Ovary (tissue), 9 donors: ENCODE results near the gene SLC12A5. TPM values are rescaled to one million over a fixed set of nuclear protein-coding genes. Genes with fewer than 3 reads are reported as not detected.

ENCODE experiments used
- DNase-seq, 5 donors: peaks; one replicate each; pipeline ENCODE4 v3.0.0-alpha.2; 2019 to 2020
- H3K27ac ChIP-seq, 2 donors: fragments of 200-600 bp; one replicate each; pipeline versions ENCODE4 v1.5.1 to v1.8.0; 2019 to 2022
- H3K27me3 ChIP-seq: fragments of 200-600 bp; one replicate; pipeline ENCODE4 v1.8.0; 2022
- H3K36me3 ChIP-seq: fragments of 200-600 bp; sonication (generic); one replicate; pipeline ENCODE4 v1.5.1; 2019
- H3K4me1 ChIP-seq: one replicate; pipeline ENCODE4 v1.8.1; 2013; ENCODE audit warnings: mild to moderate bottlenecking, moderate library complexity; ENCODE audit not compliant: insufficient read depth
- H3K4me3 ChIP-seq: fragments of 200-600 bp; sonication (generic); one replicate; pipeline ENCODE4 v1.5.1; 2017
- H3K9me3 ChIP-seq, 2 donors: fragments of 200-600 bp in 1 of 2; sonication (generic) in 1 of 2; one replicate each; pipeline versions ENCODE4 v1.5.1 to v1.8.1; 2013 to 2019; ENCODE audit warnings: mild to moderate bottlenecking in 1 of 2, moderate library complexity in 1 of 2
- CTCF ChIP-seq, 3 donors: fragments of 450-650 bp in 2 of 3; fragments of 200-600 bp in 1 of 3; IDR thresholded peaks; one replicate each; pipeline versions ENCODE4 v1.5.1 to v1.8.0; 2016 to 2022; ENCODE audit warnings: antibody characterized with exemption in 3 of 3, mild to moderate bottlenecking in 1 of 3
- EP300 ChIP-seq: sonication (generic); formaldehyde crosslinking; IDR thresholded peaks from one replicate; pipeline ENCODE4 v1.6.1; 2017; ENCODE audit warnings: antibody characterized with exemption
- POLR2A ChIP-seq: fragments of 450-650 bp; IDR thresholded peaks from one replicate; pipeline ENCODE4 v1.6.1; 2017; ENCODE audit warnings: antibody characterized with exemption, mild to moderate bottlenecking, moderate library complexity
- WGBS, 3 donors: extraction: QIAGEN DNeasy Blood & Tissue Kit in 1 of 3; methylation state at CpG; one replicate each; pipeline versions ENCODE4 v1.1.5 to v1.1.7; 2013 to 2017; 5-methylcytosine and 5-hydroxymethylcytosine counted together
- intact Hi-C, 4 donors: fragments of 100-400 bp; cut with DNase I; formaldehyde crosslinking; loops; one replicate each; pipeline versions ENCODE4 v1.11.0 to v1.15.1; 2022 to 2023
- polyA plus RNA-seq, 2 donors: library from polyadenylated mRNA; stranded (reverse); fragments of 200-250 nt in 1 of 2; fragments of 350-450 nt in 1 of 2; fragmentation: Illumina TruSeq in 1 of 2; extraction: RNeasy Lipid Tissue Mini Kit (QIAGEN cat#74804) in 1 of 2; gene quantifications; one replicate each; pipeline ENCODE4 v1.2.3, GENCODE V29; 2013 to 2014
- total RNA-seq, 7 donors: library from RNA; depleted of rRNA in 2 of 7; stranded (reverse); fragments of >200 nt in 2 of 7; fragmentation: NEBNext Ultra II Directional in 3 of 7; extraction: Animal tissue kit (Norgen Biotek cat#: 25700) in 3 of 7; gene quantifications; one replicate each; pipeline versions ENCODE4 v1.1.0 to v1.2.4, GENCODE V29; 2016 to 2023
- donor health status: DM: no; HTN: no; CAD: no; lungs with moderate emphysema.
- donor health status: DM: no; HTN: no; CAD: no.
- donor health status: Bipolar disorder and iron deficiency.
- donor health status: DM: yes; HTN: yes; CAD: no.
- donor health status: DM: no; HTN: no; CAD: no.
- donor health status: DM: yes; HTN: yes; CAD: no.

Gene SLC12A5
- total and polyA plus RNA-seq, 9 donors, result 1.1 to 3.8 (median 1.4) TPM; not detected in 2

DNA sequence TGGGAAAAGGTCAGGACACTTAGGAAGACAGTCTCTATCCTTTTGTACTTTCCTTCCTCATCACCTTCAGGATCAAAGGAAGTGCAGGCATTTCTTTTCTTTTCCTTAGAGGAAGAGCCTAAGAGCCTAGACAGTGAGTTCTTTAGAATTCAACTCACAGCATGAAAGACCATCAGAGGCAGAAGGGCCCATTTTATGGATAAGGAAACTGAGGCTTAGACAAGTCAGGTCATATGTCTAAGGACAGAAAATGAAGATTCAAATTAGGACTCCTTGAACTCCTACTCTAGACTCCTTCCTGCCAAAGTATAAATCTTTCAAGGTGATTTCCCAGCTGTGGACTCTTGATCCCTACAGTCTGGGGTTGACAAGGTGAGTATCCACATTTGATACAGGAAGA is 20.8 kb downstream of the SLC12A5 start:
- intact Hi-C loops, result no loop called here
- no peak overlapping the region for H3K27ac ChIP-seq
- TF ChIP-seq CTCF (IDR thresholded peaks at IDR 0.05) (no peak), EP300 (no peak), POLR2A (no peak)

DNA sequence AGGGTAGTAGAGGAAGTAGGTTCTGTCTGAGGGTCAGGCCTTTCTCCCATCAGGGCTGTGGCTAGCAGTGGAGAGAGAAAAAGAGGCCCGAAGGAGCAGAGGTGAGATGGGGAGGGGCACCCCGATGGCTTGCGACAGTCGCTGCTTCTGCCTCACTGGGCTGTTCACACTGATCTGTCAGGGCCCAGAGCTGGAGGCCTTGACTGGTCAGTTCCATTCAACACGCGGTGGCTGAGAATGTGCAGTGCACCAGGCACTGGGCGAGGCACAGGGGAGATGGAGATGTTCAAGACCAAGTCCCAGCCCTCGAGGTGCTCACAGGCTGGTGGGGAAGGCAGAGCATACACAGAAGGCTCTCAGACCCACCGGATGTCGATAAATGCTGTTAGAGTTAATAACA is 21.4 kb downstream of the SLC12A5 start:
- DNase-seq, result no peak
- no peaks in the 10 kb centered on the region for H3K27me3 ChIP-seq
- no peak overlapping the region for H3K27ac ChIP-seq
- TF ChIP-seq EP300, result no peak
- no peak for TF ChIP-seq CTCF (IDR thresholded peaks at IDR 0.05)
- no peak for TF ChIP-seq POLR2A
- H3K36me3 ChIP-seq, result no peaks in the 10 kb centered on the region
- H3K4me1 ChIP-seq, result no peaks in the 10 kb centered on the region
- H3K4me3 ChIP-seq, result no peak overlapping the region
- no peaks in the 10 kb centered on the region for H3K9me3 ChIP-seq
- 51 to 57% (median 55%) methylated on average over 10 of the region's 10 CpGs for WGBS, 3 donors
- intact Hi-C loops, result no loop called here

More for the DNA sequence above, 20.8 kb downstream of the SLC12A5 start:
- H3K4me3 ChIP-seq, result no peak overlapping the region
- H3K4me1 ChIP-seq, result no peaks in the 10 kb centered on the region
- no peaks in the 10 kb centered on the region for H3K27me3 ChIP-seq
- no peak for DNase-seq
- no peaks in the 10 kb centered on the region for H3K9me3 ChIP-seq
- no peaks in the 10 kb centered on the region for H3K36me3 ChIP-seq

GRCh38 chr20:46050885-46051284 is 21.9 kb downstream of the SLC12A5 start:
- Histone ChIP-seq H3K4me1 (no peaks in the 10 kb centered on the region), H3K4me3 (no peak overlapping the region), H3K36me3 (no peaks in the 10 kb centered on the region), H3K27ac (no peak overlapping the region), H3K9me3 (no peaks in the 10 kb centered on the region), H3K27me3 (no peaks in the 10 kb centered on the region)
- intact Hi-C loops, result no loop called here
- no peak for DNase-seq
- no peak for TF ChIP-seq CTCF (IDR thresholded peaks at IDR 0.05)

- H3K9me3 ChIP-seq, result no peaks in the 10 kb centered on the region
- intact Hi-C loops, result no loop called here
- no peak overlapping the region for H3K27ac ChIP-seq
- H3K4me1 ChIP-seq, result no peaks in the 10 kb centered on the region
- H3K36me3 ChIP-seq, result no peaks in the 10 kb centered on the region
- TF ChIP-seq POLR2A (no peak), EP300 (no peak), CTCF (IDR thresholded peaks at IDR 0.05) (no peak)
- DNase-seq, result no peak
- H3K27me3 ChIP-seq, result no peaks in the 10 kb centered on the region
- 62 to 68% (median 63%) methylated on average over 18 to 19 of the region's 19 CpGs for WGBS, 3 donors
- H3K4me3 ChIP-seq, result no peak overlapping the region
Measured at GRCh38 chr20:46051556-46052308, 22.7 kb downstream of the SLC12A5 start.
